ENCODE measurements around the gene DNLZ. TPM values are rescaled to one million over a fixed set of nuclear protein-coding genes. Genes with fewer than 3 reads are reported as not detected.

DNLZ gene
- total RNA-seq, 1 donor = 8.2 TPM

DNA sequence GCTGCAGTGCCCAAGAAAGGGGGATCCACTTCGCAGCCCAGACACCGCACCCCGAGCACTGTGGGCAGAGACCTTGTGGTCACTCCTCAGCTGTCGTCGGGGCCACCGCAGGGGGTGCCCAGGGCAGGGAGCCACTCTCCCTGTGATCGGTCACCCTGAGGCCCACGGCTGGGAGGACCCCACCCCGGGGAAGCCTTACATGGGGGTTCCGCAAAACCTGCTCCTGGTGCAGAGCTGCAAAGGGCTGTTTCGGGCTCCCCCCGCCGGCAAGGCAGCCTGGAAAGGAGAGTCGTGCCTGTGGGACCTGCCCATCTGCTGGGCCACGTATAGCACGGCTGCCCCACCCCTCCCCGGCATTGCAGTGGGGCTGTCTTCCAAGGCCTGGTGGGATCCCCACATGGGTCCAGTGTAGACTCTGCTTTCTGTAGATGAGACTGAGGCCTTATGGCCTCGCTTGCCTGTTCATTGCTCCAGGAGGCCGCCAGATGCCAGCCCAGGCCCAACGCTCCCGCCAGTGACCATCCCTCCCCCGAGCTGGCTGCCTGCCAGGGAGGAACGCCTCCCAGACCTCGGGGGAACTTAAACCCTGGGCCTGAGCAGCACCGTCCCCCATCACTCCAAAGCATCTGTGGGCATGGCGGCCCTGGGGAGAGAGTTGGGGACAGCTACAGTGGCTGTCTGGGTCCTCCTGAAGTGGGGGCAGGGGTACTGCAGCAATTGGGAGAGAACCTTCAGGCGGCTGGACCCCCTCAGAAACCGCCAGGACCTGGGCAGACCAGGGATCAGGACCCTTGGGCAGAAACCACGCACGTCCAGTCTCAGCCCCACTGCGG is 1.6 kb upstream of the DNLZ start:
- DNase-seq (ENCODE audit: low read depth) = no peak
- H3K4me3 ChIP-seq (ENCODE audit: low read depth, low read length) = no peak overlapping the region
- TF ChIP-seq, protein P1, sequence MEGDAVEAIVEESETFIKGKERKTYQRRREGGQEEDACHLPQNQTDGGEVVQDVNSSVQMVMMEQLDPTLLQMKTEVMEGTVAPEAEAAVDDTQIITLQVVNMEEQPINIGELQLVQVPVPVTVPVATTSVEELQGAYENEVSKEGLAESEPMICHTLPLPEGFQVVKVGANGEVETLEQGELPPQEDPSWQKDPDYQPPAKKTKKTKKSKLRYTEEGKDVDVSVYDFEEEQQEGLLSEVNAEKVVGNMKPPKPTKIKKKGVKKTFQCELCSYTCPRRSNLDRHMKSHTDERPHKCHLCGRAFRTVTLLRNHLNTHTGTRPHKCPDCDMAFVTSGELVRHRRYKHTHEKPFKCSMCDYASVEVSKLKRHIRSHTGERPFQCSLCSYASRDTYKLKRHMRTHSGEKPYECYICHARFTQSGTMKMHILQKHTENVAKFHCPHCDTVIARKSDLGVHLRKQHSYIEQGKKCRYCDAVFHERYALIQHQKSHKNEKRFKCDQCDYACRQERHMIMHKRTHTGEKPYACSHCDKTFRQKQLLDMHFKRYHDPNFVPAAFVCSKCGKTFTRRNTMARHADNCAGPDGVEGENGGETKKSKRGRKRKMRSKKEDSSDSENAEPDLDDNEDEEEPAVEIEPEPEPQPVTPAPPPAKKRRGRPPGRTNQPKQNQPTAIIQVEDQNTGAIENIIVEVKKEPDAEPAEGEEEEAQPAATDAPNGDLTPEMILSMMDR (IDR thresholded peaks at IDR 0.05; ENCODE audit: insufficient read depth, low read depth, low read length) = no peak

DNA sequence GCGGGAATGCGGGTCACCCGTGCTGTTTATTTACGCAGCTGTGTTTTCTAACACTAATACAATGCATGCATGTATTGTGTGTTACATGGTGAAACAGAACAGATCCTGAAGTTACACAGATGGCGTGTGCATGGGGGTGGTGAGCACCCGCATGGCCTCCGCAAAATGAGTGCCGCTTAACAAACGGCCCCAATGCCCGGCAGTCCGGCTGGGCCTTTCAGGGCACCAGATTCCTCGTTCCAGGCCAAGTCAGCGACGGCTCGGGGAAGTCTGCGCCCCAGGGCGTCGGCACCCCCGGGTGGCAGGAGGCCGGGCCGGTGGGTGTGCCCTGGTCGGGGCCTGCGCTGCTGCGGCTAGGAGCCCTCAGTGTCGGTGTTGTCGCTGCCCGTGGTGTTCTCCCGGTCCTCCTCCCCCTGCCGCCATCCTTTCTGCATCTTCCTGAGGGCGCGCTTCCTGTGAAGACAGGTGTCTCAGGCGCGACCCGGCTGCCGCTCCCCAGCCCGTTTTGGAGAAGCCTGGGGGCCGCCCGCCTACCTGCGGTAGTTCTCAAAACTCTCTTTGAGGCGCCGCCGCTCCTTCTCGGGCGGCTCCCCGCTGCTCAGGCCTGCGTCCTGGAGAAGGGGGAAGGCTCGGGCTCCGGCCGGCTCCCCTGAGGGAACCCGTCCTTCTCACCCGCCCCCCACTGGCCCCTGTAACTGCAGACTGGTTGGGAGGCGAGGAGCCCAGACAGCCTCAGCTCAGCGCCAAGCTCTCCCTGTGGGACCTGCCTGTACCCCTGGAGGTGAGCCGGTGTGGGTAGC is 605 bp upstream of the DNLZ start:
- TF ChIP-seq, protein P1 (IDR thresholded peaks at IDR 0.05; ENCODE audit: insufficient read depth, low read depth, low read length) = no peak
- no peak for DNase-seq (ENCODE audit: low read depth)
- peak overlapping the region; percentile 12 for H3K4me3 ChIP-seq (ENCODE audit: low read depth, low read length)

- DNase-seq (ENCODE audit: low read depth) = no peak
- TF ChIP-seq, protein P1 (IDR thresholded peaks at IDR 0.05; ENCODE audit: insufficient read depth, low read depth, low read length) = no peak
- H3K4me3 ChIP-seq (ENCODE audit: low read depth, low read length) = peak overlapping the region; percentile 27
Observed at GRCh38 chr9:136362450-136362784, 1.1 kb downstream of the DNLZ start.

DNA sequence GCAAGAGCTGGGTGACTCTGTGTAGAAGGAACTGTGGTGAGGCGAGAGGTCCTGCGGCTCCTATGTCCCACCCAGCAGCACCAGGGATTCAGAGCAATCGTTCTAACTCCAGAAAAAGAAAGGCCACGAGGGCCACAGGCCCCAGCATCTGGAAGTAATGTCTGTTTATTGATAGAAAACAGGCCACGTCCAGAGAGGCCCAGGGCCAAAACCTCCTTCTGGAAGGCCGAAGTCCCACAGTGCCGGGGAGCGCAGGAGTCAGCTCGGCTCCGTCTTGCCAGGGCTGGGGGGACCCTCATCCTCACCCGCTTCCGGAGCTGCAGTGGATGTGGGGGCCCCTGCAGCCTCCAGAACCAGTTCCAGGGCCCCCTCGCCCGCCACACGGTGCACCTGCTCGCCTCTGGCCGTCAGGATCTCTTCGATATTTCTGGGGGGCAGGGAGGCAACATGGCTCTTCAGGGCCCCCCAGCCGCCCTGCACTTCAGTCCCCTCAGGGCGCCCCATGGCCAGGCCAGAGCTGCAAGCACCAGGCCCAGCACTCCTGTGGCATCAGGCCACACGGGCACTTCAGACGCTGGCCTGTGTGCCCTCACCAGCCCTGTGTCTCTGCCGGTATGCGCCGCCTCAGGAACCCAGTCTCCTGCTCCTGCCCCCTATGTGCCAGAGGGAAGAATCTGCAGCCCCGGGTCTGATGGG is 1.6 kb downstream of the DNLZ start:
- no peak overlapping the region for H3K4me3 ChIP-seq (ENCODE audit: low read depth, low read length)
- TF ChIP-seq, protein P1 (IDR thresholded peaks at IDR 0.05; ENCODE audit: insufficient read depth, low read depth, low read length) = no peak
- DNase-seq (ENCODE audit: low read depth) = peak; percentile 69

DNA sequence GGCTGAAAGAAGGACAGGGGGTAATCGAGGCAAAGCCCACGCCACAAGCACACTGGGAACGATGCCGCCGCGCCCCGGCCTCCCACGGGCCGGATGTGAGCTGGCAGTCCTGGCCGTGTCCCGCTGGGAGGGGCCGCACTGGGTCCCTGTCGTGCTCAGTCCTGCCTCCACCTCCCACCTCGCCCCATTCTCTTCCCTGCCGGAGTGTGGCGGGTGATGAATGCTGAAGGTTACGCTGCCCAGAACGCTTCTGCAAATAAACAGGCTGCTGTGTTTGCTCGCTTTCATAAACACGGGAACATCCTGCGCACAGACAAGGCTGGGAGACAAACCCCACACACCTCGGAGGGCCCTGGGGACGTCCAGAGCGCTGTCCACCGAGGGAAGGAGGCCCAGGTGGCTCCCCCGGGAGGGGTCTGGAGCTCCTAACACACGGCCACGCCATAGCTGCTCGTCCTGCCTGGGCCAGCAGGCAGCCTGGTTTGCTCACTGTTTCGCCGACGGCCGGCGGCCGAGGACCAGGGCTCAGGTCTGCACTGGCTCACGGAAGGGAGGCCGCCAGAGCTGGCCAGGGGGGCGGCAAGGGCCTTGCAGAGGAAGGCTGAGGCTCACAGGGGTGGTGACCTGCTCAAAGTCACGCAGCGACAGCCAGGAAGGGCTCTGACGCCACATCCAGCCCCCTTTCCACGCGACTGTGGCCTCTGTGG is 2.3 kb downstream of the DNLZ start:
- TF ChIP-seq, protein P1 (IDR thresholded peaks at IDR 0.05; ENCODE audit: insufficient read depth, low read depth, low read length) = no peak
- peak; percentile 60 for DNase-seq (ENCODE audit: low read depth)
- no peak overlapping the region for H3K4me3 ChIP-seq (ENCODE audit: low read depth, low read length)

Data from fibroblast of villous mesenchyme (primary cell).